ENCODE measurements around the gene KDF1. TPM values are rescaled to one million over a fixed set of nuclear protein-coding genes. Genes with fewer than 3 reads are reported as not detected.
A peak's percentile ranks its signal among the peaks of the same experiment; 100 is the strongest.
"Not testable (repeated sequence)": the region's sequence is repeated elsewhere in the genome, so short reads cannot be mapped to it uniquely, and the experiment has no call there.

Gene KDF1
- polyA plus RNA-seq, 10 donors, result 1.5 to 1.6 TPM; not detected in 8

DNA sequence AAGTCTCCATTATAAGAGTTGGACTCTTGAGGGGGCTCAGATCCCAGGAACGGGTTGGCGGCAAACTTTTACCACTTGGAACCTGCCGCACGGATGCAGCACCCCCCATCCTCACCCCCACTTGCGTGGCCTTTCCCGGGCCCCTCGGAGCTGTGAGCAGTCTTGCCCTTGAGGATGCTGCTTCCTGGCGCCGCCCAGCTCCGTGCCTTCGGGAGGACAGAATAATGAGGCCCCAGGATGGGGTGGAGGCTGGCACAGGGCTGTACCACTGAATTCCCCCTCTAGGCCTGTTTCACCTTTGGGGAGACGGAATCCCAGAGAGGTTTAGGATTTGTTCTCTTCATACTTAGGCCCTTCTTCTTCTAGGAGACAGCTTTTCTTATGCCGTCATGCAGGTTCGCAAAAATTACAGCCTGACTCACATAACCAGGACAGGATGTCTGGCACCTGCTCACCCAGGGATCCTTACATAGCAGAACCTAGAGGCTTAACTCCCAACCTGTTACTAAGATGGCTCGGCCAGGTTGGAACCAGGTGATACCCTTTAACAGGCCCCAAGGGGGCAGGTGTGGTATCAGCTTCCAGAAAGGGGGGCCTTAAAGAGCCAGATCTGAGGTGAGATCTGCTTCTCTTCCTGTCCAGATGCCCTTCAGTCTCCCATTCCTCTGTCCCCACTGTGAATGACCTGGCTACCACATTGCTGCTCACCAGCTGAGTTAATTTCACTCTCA lies 34.7 kb upstream of the KDF1 start:
- peak in 1 of 3 donors; percentile 30 for DNase-seq

GRCh38 chr1:26994020-26994786 lies 33.9 kb upstream of the KDF1 start:
- DNase-seq, result peak in 1 of 3 donors; percentile 45

GRCh38 chr1:26993237-26994019 lies 33.2 kb upstream of the KDF1 start, which contains the start of gene TRNP1:
Gene TRNP1, plus strand, starts transcription at chr1:26993692. Its CDS starts 95 bp downstream, at chr1:26993787.
- DNase-seq, result peak; percentile 58 to 85 (median 68)

GRCh38 chr1:26991310-26992116 lies 31.2 kb upstream of the KDF1 start:
- peak in 1 of 3 donors; percentile 69 for DNase-seq

DNA sequence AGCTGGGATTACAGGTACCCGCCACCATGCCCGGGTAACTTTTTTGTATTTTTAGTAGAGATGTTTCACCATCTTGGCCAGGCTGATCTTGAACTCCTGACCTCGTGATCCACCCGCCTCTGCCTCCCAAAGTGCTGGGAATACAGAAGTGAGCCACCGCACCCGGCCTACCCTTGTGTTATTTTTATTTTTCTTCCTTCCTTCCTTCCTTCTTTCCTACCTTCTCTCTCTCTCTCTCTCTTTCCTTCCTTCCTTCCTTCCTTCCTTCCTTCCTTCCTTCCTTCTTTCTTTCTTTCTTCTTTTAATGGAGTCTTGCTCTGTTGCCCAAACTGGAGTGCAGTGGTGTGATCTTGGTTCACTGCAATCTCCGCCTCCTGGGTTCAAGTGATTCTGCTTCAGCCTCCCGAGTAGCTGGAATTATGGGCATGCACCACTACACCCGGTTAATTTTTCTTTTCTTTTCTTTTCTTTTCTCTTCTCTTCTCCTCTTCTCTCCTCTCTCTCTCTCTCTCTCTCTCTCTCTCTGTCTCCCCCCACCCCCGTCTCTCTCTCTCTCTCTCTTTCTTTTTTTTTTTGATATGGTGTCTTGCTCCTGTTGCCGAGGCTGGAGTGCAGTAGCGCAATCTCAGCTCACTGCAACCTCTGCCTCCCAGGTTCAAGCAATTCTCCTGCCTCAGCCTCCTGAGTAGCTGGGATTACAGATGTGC lies 29.3 kb upstream of the KDF1 start:
- not testable (repeated sequence) for DNase-seq

- no peak for DNase-seq
Measured at GRCh38 chr1:26986658-26987057, 26.4 kb upstream of the KDF1 start.

DNA sequence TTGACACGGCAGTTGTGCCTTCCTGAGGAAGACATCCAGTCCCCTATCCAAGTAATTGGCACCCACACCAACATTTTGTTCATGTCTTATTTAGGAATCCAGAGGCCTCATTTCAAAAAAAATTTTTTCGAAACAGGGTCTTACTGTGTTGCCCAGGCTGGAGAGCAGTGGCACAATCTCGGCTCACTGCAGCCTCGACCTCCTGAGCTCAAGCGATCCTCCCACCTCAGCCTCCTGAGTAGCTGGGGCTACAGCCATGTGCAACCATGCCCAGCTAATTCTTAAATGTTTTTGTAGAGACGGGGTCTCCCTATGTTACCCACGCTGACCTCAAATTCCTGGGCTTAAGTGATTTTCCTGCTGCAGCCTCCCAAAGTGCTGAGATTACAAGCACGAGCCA lies 24.0 kb upstream of the KDF1 start:
- no peak for DNase-seq

GRCh38 chr1:26983863-26984262 lies 23.6 kb upstream of the KDF1 start:
- no peak for DNase-seq

DNA sequence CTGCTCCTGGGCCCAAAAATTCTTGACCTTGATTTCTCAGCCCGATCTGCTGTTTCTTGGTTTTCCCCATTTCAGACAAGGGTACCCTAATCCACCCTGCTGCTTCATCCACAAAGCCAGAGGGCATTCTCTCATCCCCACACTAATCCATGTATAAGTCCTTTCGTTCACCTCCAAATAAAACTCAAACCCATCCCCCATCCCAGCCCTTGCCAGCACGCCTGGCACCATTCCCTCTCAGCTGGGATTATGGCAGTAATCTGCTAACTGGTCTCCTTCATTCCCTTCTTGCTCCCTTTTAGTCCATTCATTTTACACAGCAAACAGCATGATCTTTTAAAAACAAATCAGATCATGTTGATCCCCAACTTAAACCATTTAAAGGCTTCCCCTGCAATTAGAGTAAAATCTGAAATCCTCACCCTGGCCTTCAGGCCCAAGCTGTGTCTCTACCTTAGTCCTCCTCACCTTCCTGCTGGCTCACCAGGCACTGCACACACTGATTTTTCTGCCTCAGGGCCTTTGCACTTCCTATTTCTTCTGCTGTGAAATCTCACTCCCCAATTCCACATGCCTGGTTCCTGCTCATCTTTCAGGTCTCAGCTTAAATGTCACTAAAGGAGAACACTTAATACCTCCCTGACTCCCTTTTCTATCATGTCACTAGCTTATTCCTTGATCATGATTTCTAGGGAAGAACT lies 21.0 kb upstream of the KDF1 start:
- DNase-seq, result no peak

DNA sequence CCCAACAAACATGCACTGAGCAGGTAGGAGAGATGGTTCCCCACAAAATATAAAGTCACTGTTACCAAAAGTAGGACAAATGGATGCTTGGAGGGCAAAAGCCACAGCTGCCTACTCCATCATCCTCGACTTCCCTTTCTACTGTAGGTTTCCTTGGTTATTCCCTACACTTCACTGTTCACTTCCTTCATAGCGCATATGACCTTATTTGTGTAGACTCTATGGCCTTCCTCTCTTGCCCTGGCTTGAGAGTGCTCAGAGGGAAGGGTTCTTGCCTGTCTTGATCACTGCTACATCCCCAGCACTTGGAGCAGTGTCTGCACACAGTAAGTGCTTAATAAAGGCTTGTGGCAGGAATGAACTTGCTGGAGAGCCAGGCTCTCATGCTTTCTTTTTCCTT lies 18.6 kb upstream of the KDF1 start:
- no peak for DNase-seq

- DNase-seq, result no peak
Measured at GRCh38 chr1:26976621-26977510, 16.6 kb upstream of the KDF1 start.

- DNase-seq, result no peak
Measured at GRCh38 chr1:26972821-26973220, 12.6 kb upstream of the KDF1 start.

DNA sequence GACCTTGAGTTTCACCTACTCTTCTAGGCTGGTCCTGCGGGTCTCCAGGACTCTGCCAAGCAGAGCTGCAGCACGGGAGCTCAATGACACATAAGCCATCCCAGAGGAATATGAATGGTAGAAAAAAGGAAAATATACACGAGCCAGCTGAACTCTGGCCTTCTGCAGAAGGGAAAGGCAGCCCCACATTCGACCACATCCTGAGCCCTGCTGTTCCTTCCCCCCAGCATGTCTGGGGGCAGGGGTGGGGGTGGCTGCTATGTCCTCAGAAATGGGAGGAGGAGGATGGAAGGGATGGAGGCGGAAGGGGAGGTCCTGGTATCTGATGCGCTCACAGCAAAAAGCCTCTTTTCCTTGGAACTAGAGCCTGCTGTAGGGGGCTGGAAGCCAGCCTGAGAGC lies 12.1 kb upstream of the KDF1 start:
- DNase-seq, result no peak

DNA sequence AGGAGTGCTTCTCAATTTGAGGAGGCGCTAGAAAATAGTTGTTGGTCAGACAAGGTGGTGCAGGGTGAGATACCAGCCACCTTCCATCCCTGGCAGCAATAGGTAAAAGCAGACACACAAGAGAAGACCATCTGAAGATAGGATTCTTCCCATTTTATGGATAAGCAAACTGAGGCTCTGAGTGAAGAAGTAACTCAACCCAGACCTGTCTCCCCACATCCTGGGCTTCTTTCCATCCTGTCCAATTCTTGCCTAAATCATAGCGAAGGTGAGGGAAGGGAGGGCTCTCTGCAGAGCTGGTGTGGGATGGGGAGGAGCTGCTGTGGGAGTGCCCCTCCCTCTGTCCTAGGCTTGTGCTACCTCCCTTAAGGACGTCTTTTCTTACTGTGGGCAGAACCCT lies 11.3 kb upstream of the KDF1 start:
- no peak for DNase-seq

DNA sequence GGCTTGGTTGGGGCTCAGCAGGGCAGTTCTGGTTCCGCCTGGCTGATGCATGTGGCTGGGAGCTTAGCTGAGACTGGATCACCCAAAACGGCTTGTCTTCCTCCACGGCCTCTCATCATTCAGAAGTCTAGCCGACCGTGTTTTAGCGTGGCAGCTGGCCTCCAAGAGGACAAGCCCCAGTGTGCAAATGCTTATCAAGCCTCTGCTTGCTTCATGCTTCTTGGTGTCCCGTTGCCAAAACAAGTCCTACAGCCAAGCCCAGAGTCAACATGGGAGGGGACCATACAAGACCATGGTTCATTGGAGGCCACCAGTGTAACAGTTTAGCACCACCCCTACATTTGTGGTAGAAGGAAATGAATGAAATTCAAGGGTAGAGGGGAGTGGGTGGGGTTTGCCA lies 10.5 kb upstream of the KDF1 start:
- DNase-seq, result no peak

GRCh38 chr1:26965628-26966027 lies 5.4 kb upstream of the KDF1 start:
- DNase-seq, result no peak

GRCh38 chr1:26965213-26965612 lies 4.9 kb upstream of the KDF1 start:
- no peak for DNase-seq

GRCh38 chr1:26961826-26962225 lies 1.6 kb upstream of the KDF1 start:
- peak in 1 of 3 donors; percentile 63 for DNase-seq

- no peak for DNase-seq
Measured at GRCh38 chr1:26960625-26960966, 328 bp upstream of the KDF1 start.

Data from muscle of back (tissue), 11 donors.